DND-41 (cell line): ENCODE data around the gene BTNL3.
"Not testable (repeated sequence)": the region's sequence is repeated elsewhere in the genome, so short reads cannot be mapped to it uniquely, and the experiment has no call there.

ENCODE experiments used
- CTCF ChIP-seq: IDR thresholded peaks from 2 replicates; pipeline ENCODE4 v1.5.1; 2012; ENCODE audit warnings: borderline replicate concordance, low read length, moderate library complexity, mild to moderate bottlenecking; ENCODE audit not compliant: poor library complexity, severe bottlenecking; ENCODE audit errors: extremely low read depth
- EZH2 ChIP-seq: IDR thresholded peaks from 3 replicates; pipeline ENCODE4 v1.6.1; 2012; ENCODE audit warnings: borderline replicate concordance, low read depth, mild to moderate bottlenecking, moderate library complexity, low read length, inconsistent platforms; ENCODE audit not compliant: severe bottlenecking

- not testable (repeated sequence) for TF ChIP-seq CTCF, EZH2
Observed at GRCh38 chr5:181045857-181046256, 57.2 kb downstream of the BTNL3 start.
